ENCODE results near the gene MAP3K20. TPM values are rescaled to one million over a fixed set of nuclear protein-coding genes. Genes with fewer than 3 reads are reported as not detected.

MAP3K20 gene
- total RNA-seq, 4 donors from 2014 or later, result 24.1 to 34.5 (median 25.6) TPM

- no peak overlapping the region for H3K4me3 ChIP-seq (replicated peaks in 1 of 3)
- H3K36me3 ChIP-seq, result no peaks in the 10 kb centered on the region
- H3K4me1 ChIP-seq, result no peaks in the 10 kb centered on the region
- 90 to 98% methylated on average over 2 of the region's 2 CpGs for WGBS, 2 donors
- H3K27me3 ChIP-seq, result no peaks in the 10 kb centered on the region
- TF ChIP-seq POLR2A (IDR thresholded peaks at IDR 0.05) (no peak), CTCF (IDR thresholded peaks at IDR 0.05) (no peak)
- intact Hi-C loops (cut with DNase I), result no loop called here
- DNase-seq, result no peak
- no peaks in the 10 kb centered on the region for H3K9me3 ChIP-seq
- H3K27ac ChIP-seq, result no peak overlapping the region
Observed at GRCh38 chr2:173239644-173240043, 164.0 kb downstream of the MAP3K20 start.

GRCh38 chr2:173240083-173240482 lies 164.4 kb downstream of the MAP3K20 start:
- no peaks in the 10 kb centered on the region for H3K27me3 ChIP-seq
- H3K4me1 ChIP-seq, result no peaks in the 10 kb centered on the region
- no peak overlapping the region for H3K27ac ChIP-seq
- H3K4me3 ChIP-seq (replicated peaks in 1 of 3), result no peak overlapping the region
- H3K9me3 ChIP-seq, result no peaks in the 10 kb centered on the region
- 94 to 100% methylated on average over 2 of the region's 2 CpGs for whole genome bisulfite sequencing, 2 donors
- no peaks in the 10 kb centered on the region for H3K36me3 ChIP-seq
- TF ChIP-seq CTCF (IDR thresholded peaks at IDR 0.05) (no peak), POLR2A (IDR thresholded peaks at IDR 0.05) (no peak)
- DNase-seq, result no peak
- intact Hi-C loops (cut with DNase I), result no loop called here

GRCh38 chr2:173241643-173242042 lies 166.0 kb downstream of the MAP3K20 start:
- Histone ChIP-seq H3K36me3 (no peaks in the 10 kb centered on the region), H3K27me3 (no peaks in the 10 kb centered on the region), H3K4me3 (replicated peaks in 1 of 3) (no peak overlapping the region), H3K9me3 (no peaks in the 10 kb centered on the region), H3K27ac (no peak overlapping the region), H3K4me1 (no peaks in the 10 kb centered on the region)
- DNase-seq, result no peak
- intact Hi-C loops (cut with DNase I), result no loop called here
- 96 to 97% methylated on average over 1 of the region's 1 CpG for WGBS, 2 donors
- TF ChIP-seq POLR2A (IDR thresholded peaks at IDR 0.05) (no peak), CTCF (IDR thresholded peaks at IDR 0.05) (no peak)

GRCh38 chr2:173247156-173247555 lies 171.5 kb downstream of the MAP3K20 start:
- WGBS, 2 donors, result 93 to 94% methylated on average over 2 of the region's 2 CpGs
- Histone ChIP-seq H3K27ac (no peak overlapping the region), H3K27me3 (no peaks in the 10 kb centered on the region), H3K4me3 (replicated peaks in 1 of 3) (no peak overlapping the region), H3K4me1 (no peaks in the 10 kb centered on the region), H3K9me3 (no peaks in the 10 kb centered on the region), H3K36me3 (no peaks in the 10 kb centered on the region)
- DNase-seq, result no peak
- intact Hi-C loops (cut with DNase I), result no loop called here
- TF ChIP-seq POLR2A (IDR thresholded peaks at IDR 0.05), result no peak
- TF ChIP-seq CTCF (IDR thresholded peaks at IDR 0.05), result no peak

- Histone ChIP-seq H3K4me1 (no peaks in the 10 kb centered on the region), H3K4me3 (replicated peaks in 1 of 3) (no peak overlapping the region), H3K36me3 (no peaks in the 10 kb centered on the region), H3K9me3 (no peaks in the 10 kb centered on the region), H3K27ac (no peak overlapping the region), H3K27me3 (no peaks in the 10 kb centered on the region)
- no peak for TF ChIP-seq POLR2A (IDR thresholded peaks at IDR 0.05)
- no peak for TF ChIP-seq CTCF (IDR thresholded peaks at IDR 0.05)
- 95% methylated on average over 2 of the region's 2 CpGs for WGBS, 2 donors
- intact Hi-C loops (cut with DNase I), result no loop called here
- no peak for DNase-seq
Observed at GRCh38 chr2:173248381-173248780, 172.7 kb downstream of the MAP3K20 start.

Data from thyroid gland (tissue), 4 donors.